ENCODE results near the gene RWDD2A. TPM values are rescaled to one million over a fixed set of nuclear protein-coding genes. Genes with fewer than 3 reads are reported as not detected.

The RWDD2A gene
- total and polyA plus RNA-seq, 7 donors, result 1.9 to 4.1 (median 2.5) TPM

DNA sequence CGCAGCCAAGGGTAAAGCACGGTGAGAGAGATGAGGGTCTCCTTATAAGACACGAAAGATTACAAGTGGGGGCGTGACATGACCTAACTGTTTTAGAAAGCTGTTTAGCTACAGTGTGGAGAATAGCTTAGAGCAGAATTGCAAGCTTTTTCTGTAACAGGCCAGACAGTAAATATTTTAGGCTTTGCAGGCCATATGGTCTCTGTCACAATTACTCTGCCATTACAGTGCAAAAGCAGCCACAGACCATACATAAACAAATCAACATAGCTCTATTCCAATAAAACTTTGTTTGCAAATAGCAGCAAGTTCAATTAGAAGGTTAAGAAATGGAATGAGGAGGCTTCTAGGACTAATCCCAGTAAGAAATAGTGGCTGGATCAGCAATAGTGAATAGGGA lies 16.9 kb upstream of the RWDD2A start:
- Histone ChIP-seq H3K4me1 (peaks cover 0 to 15% (median 7%) of the 10 kb centered on the region in 4 donors), H3K9me3 (no peaks in the 10 kb centered on the region), H3K4me3 (no peak overlapping the region), H3K27me3 (no peaks in the 10 kb centered on the region), H3K27ac (peak overlapping the region in 2 of 4 donors; percentile 21 to 34), H3K36me3 (peaks cover 0 to 67% (median 31%) of the 10 kb centered on the region in 4 donors)
- intact Hi-C loops (cut with DNase I), result no loop called here
- DNase-seq, result no peak
- TF ChIP-seq, protein P1, sequence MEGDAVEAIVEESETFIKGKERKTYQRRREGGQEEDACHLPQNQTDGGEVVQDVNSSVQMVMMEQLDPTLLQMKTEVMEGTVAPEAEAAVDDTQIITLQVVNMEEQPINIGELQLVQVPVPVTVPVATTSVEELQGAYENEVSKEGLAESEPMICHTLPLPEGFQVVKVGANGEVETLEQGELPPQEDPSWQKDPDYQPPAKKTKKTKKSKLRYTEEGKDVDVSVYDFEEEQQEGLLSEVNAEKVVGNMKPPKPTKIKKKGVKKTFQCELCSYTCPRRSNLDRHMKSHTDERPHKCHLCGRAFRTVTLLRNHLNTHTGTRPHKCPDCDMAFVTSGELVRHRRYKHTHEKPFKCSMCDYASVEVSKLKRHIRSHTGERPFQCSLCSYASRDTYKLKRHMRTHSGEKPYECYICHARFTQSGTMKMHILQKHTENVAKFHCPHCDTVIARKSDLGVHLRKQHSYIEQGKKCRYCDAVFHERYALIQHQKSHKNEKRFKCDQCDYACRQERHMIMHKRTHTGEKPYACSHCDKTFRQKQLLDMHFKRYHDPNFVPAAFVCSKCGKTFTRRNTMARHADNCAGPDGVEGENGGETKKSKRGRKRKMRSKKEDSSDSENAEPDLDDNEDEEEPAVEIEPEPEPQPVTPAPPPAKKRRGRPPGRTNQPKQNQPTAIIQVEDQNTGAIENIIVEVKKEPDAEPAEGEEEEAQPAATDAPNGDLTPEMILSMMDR (IDR thresholded peaks at IDR 0.05), result no peak
- TF ChIP-seq POLR2AphosphoS5 (IDR thresholded peaks at IDR 0.05) (peak in 1 of 4 donors; percentile 55), POLR2A (IDR thresholded peaks at IDR 0.05) (no peak), EP300 (IDR thresholded peaks at IDR 0.05) (no peak)
- WGBS, 2 donors, result 79 to 88% methylated on average over 4 of the region's 4 CpGs

DNA sequence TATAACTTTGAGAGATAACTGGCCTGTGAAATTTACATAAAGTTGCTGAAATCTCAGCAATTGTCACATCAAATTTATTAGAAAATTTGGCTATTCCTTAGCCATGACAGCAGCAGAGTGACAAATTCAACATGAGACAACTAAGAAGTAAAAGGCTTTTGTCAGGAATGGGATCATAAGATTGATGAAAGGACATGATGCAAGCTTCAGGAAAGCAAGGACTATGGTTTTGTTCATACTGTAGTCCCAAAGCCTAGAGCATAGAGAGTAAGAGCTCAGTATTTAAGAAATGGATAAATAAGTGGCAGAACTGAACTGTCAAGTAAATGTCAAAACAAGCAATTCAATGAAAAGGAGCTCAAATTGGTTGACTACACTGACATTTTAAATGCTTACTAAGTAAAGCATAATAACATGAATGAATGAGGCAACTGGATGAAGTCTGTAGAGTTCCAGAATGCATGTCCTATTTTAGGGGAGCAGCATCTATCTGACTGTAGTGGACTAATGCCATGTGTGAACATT lies 12.7 kb upstream of the RWDD2A start:
- Histone ChIP-seq H3K4me1 (peaks cover 0 to 21% (median 12%) of the 10 kb centered on the region in 4 donors), H3K4me3 (no peak overlapping the region), H3K27ac (no peak overlapping the region), H3K27me3 (no peaks in the 10 kb centered on the region), H3K36me3 (peaks cover 0 to 67% (median 10%) of the 10 kb centered on the region in 4 donors), H3K9me3 (no peaks in the 10 kb centered on the region)
- DNase-seq, result no peak
- intact Hi-C loops (cut with DNase I), result no loop called here
- TF ChIP-seq POLR2AphosphoS5 (IDR thresholded peaks at IDR 0.05) (no peak), POLR2A (IDR thresholded peaks at IDR 0.05) (no peak), EP300 (IDR thresholded peaks at IDR 0.05) (no peak)
- TF ChIP-seq, protein P1 (IDR thresholded peaks at IDR 0.05), result no peak

DNA sequence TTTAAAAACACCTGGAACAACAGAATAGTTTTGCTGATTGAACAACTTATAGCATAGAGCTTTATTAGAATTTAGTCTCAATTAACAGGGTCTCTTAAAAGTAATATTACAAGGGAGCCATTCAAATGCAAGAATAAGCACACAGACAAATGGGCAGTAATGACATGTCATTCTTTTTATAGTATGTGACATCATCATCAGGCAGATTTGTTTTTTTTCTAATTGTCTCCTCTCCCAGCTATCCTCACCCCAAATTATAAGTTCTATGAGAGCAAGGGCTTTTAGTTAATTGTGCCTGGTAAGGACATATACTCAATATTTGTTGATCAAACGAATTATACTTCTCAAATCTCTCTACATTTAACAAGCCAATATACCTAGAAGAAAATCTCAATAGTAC lies 11.0 kb upstream of the RWDD2A start:
- H3K36me3 ChIP-seq, result peaks cover 0 to 80% (median 10%) of the 10 kb centered on the region in 4 donors
- H3K27ac ChIP-seq, result no peak overlapping the region
- H3K4me1 ChIP-seq, result peaks cover 0 to 11% (median 3%) of the 10 kb centered on the region in 4 donors
- TF ChIP-seq POLR2AphosphoS5 (IDR thresholded peaks at IDR 0.05) (no peak), POLR2A (IDR thresholded peaks at IDR 0.05) (no peak), EP300 (IDR thresholded peaks at IDR 0.05) (no peak)
- TF ChIP-seq, protein P1 (IDR thresholded peaks at IDR 0.05), result no peak
- intact Hi-C loops (cut with DNase I), result no loop called here
- no peak for DNase-seq
- no peak overlapping the region for H3K4me3 ChIP-seq
- H3K9me3 ChIP-seq, result no peaks in the 10 kb centered on the region
- WGBS, 2 donors, result 82 to 87% methylated on average over 1 of the region's 1 CpG
- no peaks in the 10 kb centered on the region for H3K27me3 ChIP-seq

DNA sequence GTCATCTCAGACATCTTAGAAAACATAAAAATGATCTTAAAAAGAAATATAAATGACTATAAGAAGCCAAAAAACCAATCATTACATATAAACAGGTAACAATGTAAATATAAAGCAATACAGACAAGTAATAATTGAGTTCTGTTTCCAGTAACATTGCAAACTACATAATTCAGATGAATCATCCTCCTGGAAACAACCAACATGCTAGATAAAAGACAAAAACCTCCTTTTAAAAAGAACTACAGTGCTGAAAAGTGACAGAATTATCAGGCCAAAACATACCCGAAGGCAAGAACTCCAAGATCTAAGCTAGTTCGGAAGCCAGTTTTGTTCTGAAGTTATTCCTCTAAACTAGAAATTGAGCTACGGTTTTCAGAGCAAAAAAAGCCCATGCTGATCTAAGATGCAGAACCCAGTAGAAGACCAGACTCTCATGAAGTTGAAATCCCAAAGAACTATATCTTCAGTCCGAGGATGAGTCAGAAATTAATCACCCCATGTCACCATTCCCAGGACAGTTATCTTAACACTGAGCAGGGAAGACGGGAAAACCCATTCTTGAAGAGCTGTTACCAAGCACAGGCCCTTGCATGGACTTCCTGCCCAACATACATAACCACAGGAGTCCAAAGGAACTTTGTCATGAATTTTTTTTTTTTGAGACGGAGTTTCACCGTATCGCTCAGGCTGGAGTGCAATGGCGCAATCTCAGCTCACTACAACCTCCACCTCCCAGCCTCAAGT lies 9.9 kb upstream of the RWDD2A start:
- H3K4me1 ChIP-seq, result peaks cover 0 to 11% (median 3%) of the 10 kb centered on the region in 4 donors
- no peaks in the 10 kb centered on the region for H3K27me3 ChIP-seq
- intact Hi-C loops (cut with DNase I), result no loop called here
- no peaks in the 10 kb centered on the region for H3K9me3 ChIP-seq
- H3K36me3 ChIP-seq, result peaks cover 0 to 83% (median 9%) of the 10 kb centered on the region in 4 donors
- H3K27ac ChIP-seq, result peak overlapping the region in 1 of 4 donors; percentile 21
- no peak overlapping the region for H3K4me3 ChIP-seq
- TF ChIP-seq POLR2A (IDR thresholded peaks at IDR 0.05), result no peak
- TF ChIP-seq, protein P1 (IDR thresholded peaks at IDR 0.05), result no peak
- TF ChIP-seq EP300 (IDR thresholded peaks at IDR 0.05), result no peak
- peak in 1 of 4 donors; percentile 11 for TF ChIP-seq POLR2AphosphoS5 (IDR thresholded peaks at IDR 0.05)
- DNase-seq, result no peak
- 85 to 87% methylated on average over 9 of the region's 9 CpGs for WGBS, 2 donors

Measured in sigmoid colon (tissue), 7 donors.